ENCODE measurements around the gene EXOC7. TPM values are rescaled to one million over a fixed set of nuclear protein-coding genes. Genes with fewer than 3 reads are reported as not detected.
"Not testable (repeated sequence)": the region's sequence is repeated elsewhere in the genome, so short reads cannot be mapped to it uniquely, and the experiment has no call there.

The EXOC7 gene
- total RNA-seq, 2 donors from 2014 or later, result 104 to 117 TPM

- Mint-ChIP-seq H3K27ac (peak overlapping the region; percentile 52), H3K36me3 (ENCODE audit: low read depth) (peaks cover 99% of the 10 kb centered on the region)
- H3K4me1 Mint-ChIP-seq; H3K4me3 Mint-ChIP-seq; ATAC-seq (replicated peaks); H3K27me3 Mint-ChIP-seq; H3K9me3 Mint-ChIP-seq: not testable (repeated sequence)
These were observed 59.0 kb downstream of the EXOC7 start for GRCh38 chr17:76044475-76045007.

DNA sequence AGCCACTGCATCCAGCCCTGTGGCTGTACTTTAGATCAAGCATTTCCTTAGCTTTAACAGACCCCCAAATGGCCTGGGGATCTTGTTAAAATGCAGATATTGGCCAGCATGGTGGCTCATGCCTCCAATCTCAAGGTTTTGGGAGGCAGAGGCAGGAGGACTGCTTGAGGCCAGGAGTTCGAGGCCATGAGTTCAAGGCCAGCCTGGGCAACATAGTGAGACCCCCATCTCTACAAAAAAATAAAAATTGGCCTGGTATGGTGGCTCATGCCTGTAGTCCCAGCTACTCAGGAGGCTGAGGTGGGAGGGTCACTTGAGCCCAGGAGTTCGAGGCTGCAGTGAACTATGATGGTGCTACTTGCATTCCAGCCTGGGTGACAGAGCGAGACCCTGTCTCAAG, 60.7 kb downstream of the EXOC7 start:
- not testable (repeated sequence) for H3K27ac Mint-ChIP-seq; H3K9me3 Mint-ChIP-seq; H3K4me3 Mint-ChIP-seq; H3K27me3 Mint-ChIP-seq; ATAC-seq (replicated peaks); H3K4me1 Mint-ChIP-seq
- H3K36me3 Mint-ChIP-seq (ENCODE audit: low read depth), result peaks cover 99% of the 10 kb centered on the region

DNA sequence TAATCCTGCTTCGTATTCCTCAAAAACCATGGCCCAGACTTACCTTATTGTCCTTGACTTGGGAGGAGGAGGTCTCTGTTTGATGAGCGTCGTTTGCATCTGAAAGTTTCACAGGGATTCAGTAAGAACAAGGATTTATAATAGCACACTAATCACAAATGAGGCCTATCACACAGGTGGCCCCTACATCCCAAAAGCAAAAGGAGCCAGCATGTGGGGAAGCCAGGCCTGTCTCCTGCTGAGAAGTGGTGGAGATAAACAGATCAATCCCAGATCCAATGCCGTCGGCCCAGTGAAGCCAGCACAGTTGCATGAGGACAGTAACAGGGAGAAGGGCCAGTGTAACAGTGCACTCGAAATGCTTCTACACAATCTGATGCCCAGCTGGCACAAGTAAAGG, 63.2 kb downstream of the EXOC7 start:
- peaks cover 76% of the 10 kb centered on the region for H3K36me3 Mint-ChIP-seq (ENCODE audit: low read depth)
- no peak for ATAC-seq (replicated peaks)

GRCh38 chr17:76039121-76039520, 64.5 kb downstream of the EXOC7 start:
- Mint-ChIP-seq H3K36me3 (ENCODE audit: low read depth) (peaks cover 63% of the 10 kb centered on the region), H3K27ac (peak overlapping the region; percentile 0), H3K27me3 (no peaks in the 10 kb centered on the region), H3K4me1 (no peaks in the 10 kb centered on the region), H3K9me3 (no peaks in the 10 kb centered on the region), H3K4me3 (no peak overlapping the region)
- ATAC-seq (replicated peaks), result no peak

More for the DNA sequence above, 63.2 kb downstream of the EXOC7 start:
- H3K27ac Mint-ChIP-seq, result no peak overlapping the region
- no peak overlapping the region for H3K4me3 Mint-ChIP-seq
- H3K9me3 Mint-ChIP-seq, result no peaks in the 10 kb centered on the region
- H3K27me3 Mint-ChIP-seq, result no peaks in the 10 kb centered on the region
- no peaks in the 10 kb centered on the region for H3K4me1 Mint-ChIP-seq

DNA sequence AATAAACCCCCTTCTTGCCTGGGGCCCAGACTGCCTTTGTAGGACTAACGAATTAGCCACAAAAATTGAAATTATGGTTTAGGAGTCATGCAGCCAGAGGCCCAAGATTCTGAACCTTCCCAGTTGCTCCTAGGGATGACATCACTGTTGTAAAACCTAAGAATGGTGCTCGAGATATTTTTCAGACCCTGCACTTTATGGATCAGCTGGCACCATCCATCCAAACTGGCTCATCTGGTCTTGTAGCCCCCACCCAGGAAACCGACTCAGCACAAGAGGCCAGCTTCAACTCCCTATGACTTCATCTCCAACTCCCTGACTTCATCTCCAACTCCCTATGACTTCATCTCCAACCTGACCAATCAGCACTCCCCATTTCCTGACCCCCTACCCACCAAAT, 65.5 kb downstream of the EXOC7 start:
- Mint-ChIP-seq H3K27ac (no peak overlapping the region), H3K4me3 (no peak overlapping the region), H3K4me1 (no peaks in the 10 kb centered on the region), H3K36me3 (ENCODE audit: low read depth) (peaks cover 52% of the 10 kb centered on the region), H3K27me3 (no peaks in the 10 kb centered on the region), H3K9me3 (no peaks in the 10 kb centered on the region)
- ATAC-seq (replicated peaks), result no peak

GRCh38 chr17:76036497-76037261, 66.9 kb downstream of the EXOC7 start:
- H3K27ac Mint-ChIP-seq, result no peak overlapping the region
- no peaks in the 10 kb centered on the region for H3K27me3 Mint-ChIP-seq
- no peaks in the 10 kb centered on the region for H3K9me3 Mint-ChIP-seq
- peaks cover 39% of the 10 kb centered on the region for H3K36me3 Mint-ChIP-seq (ENCODE audit: low read depth)
- no peak overlapping the region for H3K4me3 Mint-ChIP-seq
- no peak for ATAC-seq (replicated peaks)
- no peaks in the 10 kb centered on the region for H3K4me1 Mint-ChIP-seq

DNA sequence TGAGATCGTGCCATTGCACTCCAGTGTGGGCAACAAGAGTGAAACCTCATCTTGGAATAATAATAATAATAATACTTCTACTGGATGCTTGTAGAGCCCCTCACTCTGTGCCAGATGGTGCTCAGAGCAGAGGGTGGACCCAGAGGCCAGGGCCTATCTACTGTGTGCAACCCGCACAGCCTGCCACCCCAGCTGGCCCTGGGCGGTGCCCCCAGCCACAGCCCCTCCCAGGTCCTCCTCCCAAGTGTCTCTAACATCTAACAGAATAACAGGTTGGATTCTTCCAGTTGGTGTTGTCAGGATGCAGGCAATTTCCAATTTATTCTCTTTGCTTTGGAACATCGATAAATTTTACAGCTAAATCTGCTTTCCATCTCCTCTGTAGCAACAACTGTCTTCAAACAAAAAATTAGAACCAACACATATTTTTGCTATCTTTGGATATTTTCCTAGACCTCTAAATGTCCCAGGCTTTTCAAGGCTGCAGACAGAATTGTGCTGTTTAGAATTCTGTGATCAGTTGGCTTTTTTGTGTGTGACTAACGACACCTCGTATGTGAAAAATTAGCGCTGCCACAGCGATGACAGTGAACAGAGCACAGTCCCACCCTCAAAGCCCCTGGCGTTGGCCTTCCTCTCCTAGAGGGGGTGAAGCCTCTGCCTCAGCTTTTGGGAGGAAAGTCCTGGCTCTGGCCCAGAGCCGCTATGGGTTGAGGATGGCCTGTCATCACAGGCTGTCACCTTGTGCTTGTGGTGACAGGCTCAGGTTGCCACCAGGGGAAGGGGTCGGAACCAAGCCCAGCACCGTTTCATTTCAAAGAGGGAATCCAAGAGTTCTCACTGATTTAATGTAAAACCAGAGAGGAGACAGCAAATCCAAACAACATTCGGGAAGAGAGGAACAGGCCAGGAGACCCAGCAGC, 68.9 kb downstream of the EXOC7 start:
- no peak for ATAC-seq (replicated peaks)
- Mint-ChIP-seq H3K36me3 (ENCODE audit: low read depth) (peaks cover 19% of the 10 kb centered on the region), H3K4me1 (peaks cover 2% of the 10 kb centered on the region), H3K4me3 (no peak overlapping the region), H3K27me3 (no peaks in the 10 kb centered on the region), H3K9me3 (no peaks in the 10 kb centered on the region), H3K27ac (no peak overlapping the region)

- peaks cover 3% of the 10 kb centered on the region for H3K36me3 Mint-ChIP-seq (ENCODE audit: low read depth)
- no peaks in the 10 kb centered on the region for H3K9me3 Mint-ChIP-seq
- no peak for ATAC-seq (replicated peaks)
- H3K27ac Mint-ChIP-seq, result peak overlapping the region; percentile 7
- peaks cover 3% of the 10 kb centered on the region for H3K4me1 Mint-ChIP-seq
- no peaks in the 10 kb centered on the region for H3K27me3 Mint-ChIP-seq
- no peak overlapping the region for H3K4me3 Mint-ChIP-seq
These were observed 70.4 kb downstream of the EXOC7 start for GRCh38 chr17:76033139-76033538.

DNA sequence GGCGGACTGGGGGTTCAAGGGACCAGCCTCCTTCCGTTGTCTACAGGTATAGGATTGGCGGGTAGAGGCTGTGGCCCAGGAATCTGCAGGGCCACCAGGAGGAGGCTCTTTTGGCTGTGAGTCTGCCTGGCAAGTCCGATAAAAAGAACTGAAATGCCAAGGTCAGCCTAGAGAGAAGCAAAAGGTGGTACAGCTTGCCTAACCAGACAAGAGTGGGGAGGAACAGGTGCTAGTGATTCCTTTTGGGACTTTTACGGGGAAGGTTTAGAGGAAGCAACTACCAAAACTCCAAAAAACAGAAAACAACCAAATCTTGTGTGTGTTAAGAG, 70.8 kb downstream of the EXOC7 start:
- Mint-ChIP-seq H3K4me1 (peaks cover 3% of the 10 kb centered on the region), H3K9me3 (no peaks in the 10 kb centered on the region), H3K27me3 (no peaks in the 10 kb centered on the region), H3K4me3 (no peak overlapping the region), H3K27ac (no peak overlapping the region), H3K36me3 (ENCODE audit: low read depth) (no peaks in the 10 kb centered on the region)
- no peak for ATAC-seq (replicated peaks)

DNA sequence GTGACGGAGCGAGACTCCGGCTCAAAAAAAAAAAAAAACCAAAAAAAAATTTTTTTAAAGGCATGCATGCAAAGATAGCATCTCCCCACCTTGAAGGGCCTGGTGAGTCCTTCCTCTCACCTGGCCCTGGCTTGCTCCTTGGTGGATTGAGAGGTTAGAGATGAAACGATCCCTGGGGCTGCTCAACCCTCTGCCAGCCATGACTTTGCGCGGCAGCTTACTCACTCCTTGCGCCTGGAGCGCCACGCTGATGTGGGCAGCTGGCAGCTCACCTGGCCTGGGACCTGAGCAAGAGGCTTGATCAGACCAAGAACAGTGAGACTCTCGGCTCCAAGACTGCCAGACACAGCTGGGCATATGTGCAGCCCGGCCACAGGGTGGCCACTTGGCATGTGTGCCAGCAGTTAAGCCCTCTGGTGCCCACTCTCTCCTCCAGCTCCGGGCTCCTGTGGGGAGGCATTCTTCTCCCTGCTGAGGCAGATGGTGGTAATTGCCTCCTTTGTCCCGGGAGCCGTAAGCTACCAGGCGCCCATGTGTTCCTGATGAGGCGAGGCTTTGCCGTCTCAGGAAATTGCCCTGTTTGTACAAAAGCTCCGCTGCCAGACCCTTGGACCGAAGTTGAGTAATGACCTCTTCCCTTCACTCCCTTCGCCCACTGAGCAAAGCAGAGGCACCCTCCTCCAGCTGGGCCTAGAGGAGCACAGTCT, 71.4 kb downstream of the EXOC7 start:
- Mint-ChIP-seq H3K27ac (no peak overlapping the region), H3K9me3 (no peaks in the 10 kb centered on the region), H3K4me1 (peaks cover 3% of the 10 kb centered on the region), H3K4me3 (no peak overlapping the region), H3K27me3 (no peaks in the 10 kb centered on the region), H3K36me3 (ENCODE audit: low read depth) (no peaks in the 10 kb centered on the region)
- ATAC-seq (replicated peaks), result no peak

Other genes with a start within 250 kb of the EXOC7 start
- gene WBP2, start 248.5 kb downstream of the EXOC7 start, total RNA-seq, result 100 to 1,000 TPM in 1 of 2 donors, 10 to 100 TPM in 1; 67.4 to 127 TPM
- 10 to 100 TPM; 11.0 to 32.4 TPM for gene TRIM47, start 225.2 kb downstream of the EXOC7 start, total RNA-seq
- gene TRIM65, start 206.8 kb downstream of the EXOC7 start, total RNA-seq, result 10 to 100 TPM; 20.3 to 33.9 TPM
- gene MRPL38, start 198.9 kb downstream of the EXOC7 start, total RNA-seq, result 100 to 1,000 TPM in 1 of 2 donors, 10 to 100 TPM in 1; 74.2 to 113 TPM
- 10 to 100 TPM in 1 of 2 donors, 1 to 10 TPM in 1; 9.2 to 10.6 TPM for gene FBF1, start 162.7 kb downstream of the EXOC7 start, total RNA-seq
- 10 to 100 TPM; 24.0 to 35.2 TPM for gene ACOX1, start 124.6 kb downstream of the EXOC7 start, total RNA-seq
- gene TEN1, start 124.5 kb downstream of the EXOC7 start, total RNA-seq, result 10 to 100 TPM; 15.3 to 18.5 TPM
- gene CDK3, start 102.9 kb downstream of the EXOC7 start, total RNA-seq, result 1 to 10 TPM; 8.0 to 9.0 TPM
- under 1 TPM in 1 of 2 donors, not detected in 1; 0.11 TPM for gene EVPL, start 76.5 kb downstream of the EXOC7 start, total RNA-seq
- 100 to 1,000 TPM; 109 to 117 TPM for gene SRP68, start 31.3 kb downstream of the EXOC7 start, total RNA-seq
- 10 to 100 TPM in 1 of 2 donors, 1 to 10 TPM in 1; 7.5 to 14.8 TPM for gene GALR2, start 29.0 kb downstream of the EXOC7 start, total RNA-seq
- gene ZACN, start 24.6 kb downstream of the EXOC7 start, total RNA-seq, result 10 to 100 TPM in 1 of 2 donors, 1 to 10 TPM in 1; 6.5 to 13.5 TPM
- under 1 TPM in 1 of 2 donors, not detected in 1; 0.15 TPM for gene FOXJ1, start 37.5 kb upstream of the EXOC7 start, total RNA-seq
- gene RNF157, start 136.7 kb upstream of the EXOC7 start, total RNA-seq, result 10 to 100 TPM; 15.5 to 17.4 TPM
- gene UBALD2, start 161.6 kb upstream of the EXOC7 start, total RNA-seq, result 100 to 1,000 TPM; 173 to 187 TPM
- 1 to 10 TPM in 1 of 2 donors, under 1 TPM in 1; 0.85 to 2.1 TPM for gene QRICH2, start 204.5 kb upstream of the EXOC7 start, total RNA-seq

Data from activated T-helper 17 cell treated with anti-CD3 and anti-CD28 coated beads, Interleukin-2, amount 50 U/mL, for 72 hours (primary cell).